NCI-H2081 treated with DMSO at 0.1 percent for 48 hours (cell line): Measurements from ENCODE around the gene LRRN4CL.
A peak's percentile ranks its signal among the peaks of the same experiment; 100 is the strongest.
"Not testable (repeated sequence)": the region's sequence is repeated elsewhere in the genome, so short reads cannot be mapped to it uniquely, and the experiment has no call there.

Experiments used
- DNase-seq: peaks from one replicate; lab custom pipeline; 2025; lab: John Stamatoyannopoulos, UW

LRRN4CL gene

GRCh38 chr11:62689421-62690183 is at the start of gene LRRN4CL:
LRRN4CL (minus strand) TSS chr11:62689530; CDS start chr11:62688508, 1,022 bp downstream.
- no peak for DNase-seq

- no peak for DNase-seq
Observed at GRCh38 chr11:62737196-62737595, 47.9 kb upstream of the LRRN4CL start.

GRCh38 chr11:62732830-62733229 is 43.5 kb upstream of the LRRN4CL start:
- DNase-seq: no peak

GRCh38 chr11:62730076-62730475 is 40.7 kb upstream of the LRRN4CL start:
- not testable (repeated sequence) for DNase-seq

- DNase-seq: peak; percentile 59
Observed at GRCh38 chr11:62728171-62728988, 39.0 kb upstream of the LRRN4CL start, which contains the start of gene TTC9C. TTC9C (plus strand) TSS chr11:62728486; CDS start chr11:62728849, 363 bp downstream.

GRCh38 chr11:62727872-62728170 is 38.5 kb upstream of the LRRN4CL start:
- DNase-seq: peak; percentile 85

- peak; percentile 94 for DNase-seq
Observed at GRCh38 chr11:62727165-62727871, 38.0 kb upstream of the LRRN4CL start, which contains the start of gene HNRNPUL2. HNRNPUL2 (minus strand) TSS chr11:62727457; CDS start chr11:62727156, 301 bp downstream.

- no peak for DNase-seq
Observed at GRCh38 chr11:62726915-62727164, 37.5 kb upstream of the LRRN4CL start.

GRCh38 chr11:62726156-62726914 is 37.0 kb upstream of the LRRN4CL start:
- DNase-seq: no peak

GRCh38 chr11:62725646-62726045 is 36.3 kb upstream of the LRRN4CL start:
- DNase-seq: no peak

- DNase-seq: no peak
Observed at GRCh38 chr11:62724171-62724570, 34.8 kb upstream of the LRRN4CL start.

GRCh38 chr11:62721994-62722393 is 32.7 kb upstream of the LRRN4CL start:
- no peak for DNase-seq

- DNase-seq: no peak
Observed at GRCh38 chr11:62719302-62719978, 30.1 kb upstream of the LRRN4CL start.

- DNase-seq: no peak
Observed at GRCh38 chr11:62716816-62717215, 27.5 kb upstream of the LRRN4CL start.

- no peak for DNase-seq
Observed at GRCh38 chr11:62716206-62716605, 26.9 kb upstream of the LRRN4CL start.

GRCh38 chr11:62715150-62716130 is 26.1 kb upstream of the LRRN4CL start:
- no peak for DNase-seq

- DNase-seq: no peak
Observed at GRCh38 chr11:62713343-62713742, 24.0 kb upstream of the LRRN4CL start.

GRCh38 chr11:62712861-62713260 is 23.5 kb upstream of the LRRN4CL start:
- DNase-seq: no peak

GRCh38 chr11:62712276-62712812 is 23.0 kb upstream of the LRRN4CL start:
- DNase-seq: no peak

- no peak for DNase-seq
Observed at GRCh38 chr11:62710001-62710345, 20.6 kb upstream of the LRRN4CL start.
